ENCODE data around the gene PSMB4.

DNA sequence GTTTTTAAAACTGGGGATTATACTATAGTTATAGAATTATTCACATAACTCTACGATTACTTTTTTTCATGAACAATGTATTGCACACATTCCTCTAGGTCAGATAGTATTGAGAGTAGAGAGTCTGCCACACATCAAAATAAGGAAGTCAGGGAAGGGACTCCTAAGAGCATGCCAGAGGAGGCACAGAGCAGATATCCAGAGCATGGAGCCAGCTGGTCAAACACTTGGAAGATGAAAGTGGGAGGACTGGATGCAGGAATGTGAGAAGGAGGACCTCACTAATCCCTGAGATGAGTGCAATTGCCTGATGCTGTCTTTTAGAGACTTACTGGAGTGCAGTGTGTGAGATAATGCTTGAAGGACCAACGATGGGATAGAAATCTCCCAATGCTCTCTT is 42.7 kb upstream of the PSMB4 start:
- TF ChIP-seq, protein P1, sequence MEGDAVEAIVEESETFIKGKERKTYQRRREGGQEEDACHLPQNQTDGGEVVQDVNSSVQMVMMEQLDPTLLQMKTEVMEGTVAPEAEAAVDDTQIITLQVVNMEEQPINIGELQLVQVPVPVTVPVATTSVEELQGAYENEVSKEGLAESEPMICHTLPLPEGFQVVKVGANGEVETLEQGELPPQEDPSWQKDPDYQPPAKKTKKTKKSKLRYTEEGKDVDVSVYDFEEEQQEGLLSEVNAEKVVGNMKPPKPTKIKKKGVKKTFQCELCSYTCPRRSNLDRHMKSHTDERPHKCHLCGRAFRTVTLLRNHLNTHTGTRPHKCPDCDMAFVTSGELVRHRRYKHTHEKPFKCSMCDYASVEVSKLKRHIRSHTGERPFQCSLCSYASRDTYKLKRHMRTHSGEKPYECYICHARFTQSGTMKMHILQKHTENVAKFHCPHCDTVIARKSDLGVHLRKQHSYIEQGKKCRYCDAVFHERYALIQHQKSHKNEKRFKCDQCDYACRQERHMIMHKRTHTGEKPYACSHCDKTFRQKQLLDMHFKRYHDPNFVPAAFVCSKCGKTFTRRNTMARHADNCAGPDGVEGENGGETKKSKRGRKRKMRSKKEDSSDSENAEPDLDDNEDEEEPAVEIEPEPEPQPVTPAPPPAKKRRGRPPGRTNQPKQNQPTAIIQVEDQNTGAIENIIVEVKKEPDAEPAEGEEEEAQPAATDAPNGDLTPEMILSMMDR (IDR thresholded peaks at IDR 0.05; ENCODE audit: insufficient read depth, low read length) = no peak
- no peak for TF ChIP-seq GABPA (IDR thresholded peaks at IDR 0.05; ENCODE audit: low read depth)
- TF ChIP-seq POLR2AphosphoS5 (IDR thresholded peaks at IDR 0.05; ENCODE audit: low read depth) = no peak
